GM18873 (cell line): ENCODE measurements around the gene IMMP2L.
A peak's percentile ranks its signal among the peaks of the same experiment; 100 is the strongest.
"Not testable (repeated sequence)": the region's sequence is repeated elsewhere in the genome, so short reads cannot be mapped to it uniquely, and the experiment has no call there.

Experiments
- ATAC-seq: cut with Tn5 transposase; IDR thresholded peaks from one replicate; pipeline ENCODE4 v1.9.1; 2021; ENCODE audit warnings: mild to moderate bottlenecking, moderate library complexity, moderate number of reproducible peaks; ENCODE audit not compliant: unreplicated experiment, low FRiP score

Gene IMMP2L

DNA sequence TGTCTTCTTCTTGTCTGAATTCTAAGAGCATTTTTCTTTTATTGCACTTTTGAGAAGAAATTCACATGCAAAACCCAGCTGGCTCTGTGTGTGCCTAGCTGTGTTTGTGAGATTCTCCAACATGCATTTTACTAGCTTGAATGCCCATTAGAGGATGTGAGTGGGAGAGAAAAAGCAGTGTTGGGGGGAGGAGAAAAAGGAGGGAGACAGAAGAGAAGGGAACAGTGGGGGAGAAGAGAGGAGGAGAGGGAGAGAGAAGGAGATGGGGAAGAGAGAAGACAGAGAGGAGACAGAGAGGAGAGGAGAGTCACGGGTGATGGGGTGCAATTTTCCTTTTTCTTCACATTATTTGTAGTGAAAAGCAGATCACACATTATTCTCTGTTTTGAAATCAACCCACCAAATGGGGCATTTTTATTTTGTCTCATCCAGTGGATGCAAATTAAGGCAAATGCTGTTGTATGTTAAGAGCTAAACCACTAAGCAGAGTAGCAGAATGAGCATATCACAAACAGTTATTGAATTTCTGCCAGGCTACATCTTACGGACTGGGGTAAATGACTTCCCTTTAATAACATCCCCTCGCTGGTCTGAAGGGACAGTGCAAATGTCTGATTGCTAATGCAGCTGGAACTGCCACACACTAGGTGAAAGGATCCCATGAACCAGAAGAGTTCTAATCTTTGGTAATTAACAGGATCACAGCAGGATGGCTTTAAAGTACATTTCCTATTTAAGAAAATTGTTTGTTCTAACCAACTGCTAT lies 470.5 kb downstream of the IMMP2L start:
- ATAC-seq, result no peak

DNA sequence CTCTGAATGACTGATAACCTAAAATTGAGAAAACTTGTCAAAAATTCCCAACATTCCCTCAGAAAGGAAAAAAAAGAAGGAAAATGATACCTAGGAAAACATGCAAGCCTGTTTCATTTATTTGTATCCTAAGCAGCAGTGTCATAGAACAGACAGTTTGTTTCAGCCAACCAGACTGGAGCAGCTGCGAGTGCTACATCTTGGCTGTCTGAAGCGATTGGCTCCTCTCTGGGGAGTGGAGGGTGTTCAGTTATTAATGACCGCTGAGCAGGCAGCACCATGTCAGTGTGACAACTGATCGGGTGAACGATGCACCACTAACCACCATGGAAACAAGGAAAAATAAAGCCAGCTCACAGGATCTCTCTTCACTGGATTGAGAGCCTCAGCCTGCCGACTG lies 471.4 kb downstream of the IMMP2L start, which contains the start of gene LRRN3:
Gene LRRN3 (plus strand): TSS at position 282 of the 400 bp plus-strand sequence. CDS start 31,646 bp downstream, outside the sequence.
- ATAC-seq, result no peak

DNA sequence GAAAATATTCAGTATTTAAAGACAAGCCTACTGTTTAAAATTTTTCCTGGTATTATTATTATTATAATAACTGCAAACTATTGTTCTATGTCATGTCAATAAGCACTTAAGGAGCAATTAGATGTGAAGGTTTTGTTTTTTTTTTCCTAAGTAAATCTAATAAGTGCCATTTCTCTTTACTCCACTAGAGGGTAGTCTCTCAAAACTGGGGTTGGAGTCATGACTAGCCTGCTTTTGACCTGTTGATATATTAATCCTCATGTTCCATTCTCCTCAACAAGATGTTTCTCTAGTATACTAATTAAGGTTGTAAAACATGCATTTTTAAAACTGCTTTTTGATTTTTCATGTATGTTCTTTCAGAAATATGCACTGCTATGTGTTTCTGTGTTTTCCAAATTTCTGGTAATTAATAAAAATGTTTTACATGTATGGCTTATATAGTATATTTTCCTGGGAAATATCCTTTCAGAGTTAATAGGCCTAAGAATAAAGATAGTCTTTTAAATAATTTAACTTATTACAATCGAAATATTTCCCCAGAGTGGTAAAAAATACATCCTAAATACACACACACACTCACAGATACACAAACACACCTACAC lies 472.4 kb downstream of the IMMP2L start:
- ATAC-seq, result no peak

DNA sequence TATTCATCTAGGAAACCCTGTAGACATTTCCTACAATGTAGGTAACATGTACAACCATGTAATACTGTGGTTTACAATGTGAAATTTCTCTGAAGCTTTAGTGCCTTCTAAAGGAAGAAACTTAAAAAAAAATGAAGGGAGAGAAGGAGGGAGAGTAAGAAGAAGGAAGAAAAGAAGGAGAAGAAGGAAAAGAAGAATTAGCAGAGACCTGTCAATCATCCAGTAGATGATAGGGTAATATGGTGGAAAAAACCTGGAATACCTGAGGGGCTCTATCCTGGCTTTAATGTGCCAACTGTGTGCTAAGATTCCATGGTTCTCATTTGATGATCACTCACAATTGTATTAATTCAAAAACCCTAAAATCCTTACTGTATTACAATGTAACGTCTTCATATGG lies 474.0 kb downstream of the IMMP2L start:
- no peak for ATAC-seq

DNA sequence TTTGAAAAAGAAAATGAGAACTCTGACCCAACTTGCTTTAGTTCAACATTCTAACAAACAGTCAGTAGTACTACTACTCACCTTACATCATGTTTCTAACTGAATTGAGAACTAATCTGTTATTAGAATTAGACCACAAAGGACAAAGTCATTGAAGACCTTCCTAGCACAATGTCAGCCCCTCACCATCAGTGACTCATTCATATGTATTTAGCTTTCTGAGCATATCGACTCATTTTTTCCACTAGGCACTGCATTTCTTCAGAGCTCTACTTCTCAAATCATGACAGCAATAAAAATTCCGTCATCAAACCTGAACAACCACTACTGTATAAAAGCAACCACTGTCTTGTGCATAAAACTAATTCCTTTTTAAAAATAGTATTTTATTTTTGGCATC lies 475.8 kb downstream of the IMMP2L start:
- ATAC-seq, result no peak

DNA sequence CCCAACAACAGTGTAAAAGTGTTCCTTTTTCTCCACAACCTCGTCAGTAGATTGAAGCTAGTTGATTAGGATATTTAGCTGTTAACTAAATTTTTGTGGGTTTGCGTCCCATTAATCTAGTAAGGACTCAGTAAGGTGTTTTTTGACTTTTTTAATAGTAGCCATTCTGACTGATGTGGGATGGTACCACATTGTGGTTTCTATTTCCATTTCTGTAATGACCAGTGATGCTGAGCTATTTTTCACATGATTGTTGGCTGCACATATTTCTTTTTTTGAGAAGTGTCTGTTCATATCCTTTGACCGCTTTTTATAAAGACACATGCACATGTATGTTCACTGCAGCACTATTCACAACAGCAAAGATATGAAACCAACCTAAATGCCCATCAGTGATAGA lies 476.9 kb downstream of the IMMP2L start:
- ATAC-seq, result no peak

DNA sequence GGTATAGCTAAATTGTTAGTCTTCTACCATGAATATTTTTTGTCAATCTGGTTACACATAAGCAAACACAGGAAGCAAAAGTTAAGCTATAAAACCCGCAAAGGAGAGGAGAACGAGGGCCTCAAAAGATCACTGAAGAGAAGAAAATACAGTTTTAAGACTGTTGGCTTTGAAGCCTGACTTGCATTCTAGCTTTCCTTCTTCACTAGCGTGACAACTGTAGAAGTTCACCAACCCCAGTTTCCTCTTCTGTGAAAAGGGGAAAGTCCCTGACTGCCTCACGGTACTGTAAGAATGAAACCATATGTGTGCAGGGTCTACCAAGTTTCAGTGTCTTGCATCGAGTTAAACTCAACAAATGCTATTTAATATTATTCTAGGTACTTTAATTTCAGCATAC lies 478.9 kb downstream of the IMMP2L start:
- peak; percentile 99 for ATAC-seq

DNA sequence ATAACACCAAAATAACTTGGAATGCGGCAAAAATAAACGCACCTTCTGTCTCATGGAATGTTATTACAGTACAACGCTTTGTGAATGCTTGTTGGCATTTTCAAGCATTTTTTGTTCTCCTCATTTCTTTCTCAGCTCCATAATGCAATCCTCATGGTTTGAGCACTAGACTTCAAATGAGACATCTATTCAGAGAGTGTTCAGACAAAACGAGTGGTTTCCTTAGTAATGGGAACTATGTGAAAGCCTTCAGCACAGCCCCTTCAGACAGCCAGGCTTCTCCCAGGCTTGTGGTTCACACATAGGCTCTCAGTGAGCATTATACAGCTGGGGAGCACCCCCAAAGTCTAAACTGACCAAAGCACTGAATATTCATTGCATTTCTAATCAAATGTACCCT lies 479.9 kb downstream of the IMMP2L start:
- ATAC-seq, result no peak

DNA sequence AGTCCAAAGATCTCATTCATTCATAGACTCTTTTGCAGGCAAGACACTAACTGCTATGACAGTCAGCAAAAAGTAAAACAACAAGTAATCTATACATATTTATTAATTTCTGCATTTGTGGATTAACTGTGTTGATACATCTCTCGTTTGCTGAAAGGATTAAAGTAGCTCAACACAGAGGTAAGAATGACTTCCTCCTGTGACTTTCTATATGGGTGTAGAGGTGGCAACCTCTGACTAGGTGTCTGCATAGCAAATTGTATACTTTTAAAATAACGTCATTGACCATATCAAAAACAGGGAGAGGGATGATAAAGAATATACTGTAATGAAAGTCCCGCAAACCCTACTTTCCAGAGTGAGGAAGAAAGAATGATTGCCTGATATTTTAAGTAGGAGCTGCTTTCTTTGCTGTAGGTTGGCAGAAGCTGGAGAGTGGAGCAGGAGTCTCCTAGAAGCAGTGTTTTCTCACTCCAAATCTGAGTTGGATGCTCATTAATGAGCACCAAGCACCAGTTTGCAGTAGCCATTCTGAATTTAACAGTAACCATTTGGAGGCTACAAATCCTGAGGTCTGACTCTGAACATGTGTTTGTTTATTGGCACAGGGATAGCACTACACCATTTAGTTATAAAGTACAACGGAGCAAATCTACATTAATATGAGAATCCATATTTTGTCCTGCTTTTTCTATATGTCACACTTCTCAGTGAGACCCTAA lies 480.6 kb downstream of the IMMP2L start:
- no peak for ATAC-seq

DNA sequence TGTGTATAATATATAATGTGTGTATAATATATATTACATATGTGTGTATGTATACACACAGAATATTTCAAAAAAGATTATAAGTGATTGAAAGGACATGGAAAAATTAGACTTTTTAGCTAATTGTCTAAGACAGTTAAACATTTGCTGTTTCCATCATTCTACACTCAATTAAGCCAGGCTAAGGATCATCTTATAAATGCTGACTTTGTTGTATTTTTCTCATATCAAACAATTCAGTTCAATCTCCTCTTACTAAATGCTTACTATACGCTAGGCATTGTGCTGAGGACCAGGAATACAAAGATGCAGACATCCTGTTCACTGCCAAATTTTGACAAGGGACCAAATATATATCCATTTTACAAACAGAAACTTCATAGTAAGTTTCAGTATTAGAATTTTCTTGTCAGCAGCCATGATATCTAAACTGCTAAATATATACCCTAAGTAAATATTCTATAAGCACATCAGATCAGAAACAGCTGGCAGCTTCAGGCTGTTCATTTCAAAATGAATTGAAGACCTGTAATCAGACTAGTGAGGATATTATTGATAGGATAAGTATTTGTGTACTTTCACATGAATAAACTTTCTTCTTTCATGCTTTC lies 481.7 kb downstream of the IMMP2L start:
- no peak for ATAC-seq

DNA sequence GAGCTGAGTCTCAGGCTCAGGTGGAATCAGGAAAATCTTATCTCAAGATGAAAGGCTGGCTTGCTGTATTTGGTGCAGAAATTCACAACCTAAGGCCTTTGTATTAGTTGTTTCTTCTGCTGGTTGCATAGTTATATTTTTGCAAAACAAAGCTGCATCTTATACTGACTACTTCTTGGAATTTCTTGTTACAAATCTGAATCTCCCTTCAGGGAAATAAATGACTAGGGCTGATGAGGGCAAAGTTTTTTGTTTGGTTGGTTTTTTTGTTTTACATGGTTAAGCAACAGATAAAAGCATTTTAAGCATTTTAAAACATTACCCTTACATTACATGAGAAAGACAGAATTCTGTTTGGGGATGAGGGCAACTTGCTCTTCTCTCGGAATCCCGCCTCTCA lies 485.3 kb downstream of the IMMP2L start:
- ATAC-seq, result no peak

DNA sequence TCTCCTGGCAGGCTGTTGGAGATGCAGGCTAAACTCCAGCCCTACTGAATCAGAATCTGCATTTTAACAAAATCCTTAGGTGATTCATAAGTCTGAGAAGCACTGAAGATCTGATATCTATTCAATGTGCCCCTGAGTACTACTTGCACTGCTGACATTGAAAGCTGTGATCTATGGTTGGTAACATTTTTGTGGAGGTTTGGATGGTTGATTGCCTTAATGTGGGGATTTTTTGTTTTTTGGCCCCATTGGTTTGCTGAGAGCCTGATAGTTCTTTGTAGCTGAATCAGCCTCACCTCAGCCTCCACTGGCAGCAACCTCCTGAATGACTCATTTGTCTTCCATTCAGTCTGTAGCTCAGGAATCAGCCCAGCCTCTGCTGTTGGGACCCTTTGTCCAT lies 486.1 kb downstream of the IMMP2L start:
- ATAC-seq, result no peak

DNA sequence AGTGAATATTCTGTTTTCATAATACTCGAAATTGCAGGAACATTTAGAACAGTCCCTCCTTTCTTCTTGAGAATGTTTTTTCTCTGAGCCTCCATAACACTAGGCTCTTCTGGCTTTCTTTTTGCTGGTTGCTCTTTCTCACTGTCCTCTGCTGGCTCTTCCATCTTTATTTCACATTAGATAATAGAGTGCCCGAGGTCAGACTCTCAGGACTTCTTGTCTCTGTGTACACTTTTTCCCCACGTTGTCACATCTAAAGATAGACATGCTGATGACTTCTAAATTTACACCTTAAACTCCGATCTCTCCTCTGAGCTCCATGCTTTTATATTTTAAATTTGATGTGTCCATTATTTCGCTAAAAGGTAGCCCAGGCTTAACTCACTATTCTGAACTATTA lies 486.8 kb downstream of the IMMP2L start:
- ATAC-seq, result no peak

DNA sequence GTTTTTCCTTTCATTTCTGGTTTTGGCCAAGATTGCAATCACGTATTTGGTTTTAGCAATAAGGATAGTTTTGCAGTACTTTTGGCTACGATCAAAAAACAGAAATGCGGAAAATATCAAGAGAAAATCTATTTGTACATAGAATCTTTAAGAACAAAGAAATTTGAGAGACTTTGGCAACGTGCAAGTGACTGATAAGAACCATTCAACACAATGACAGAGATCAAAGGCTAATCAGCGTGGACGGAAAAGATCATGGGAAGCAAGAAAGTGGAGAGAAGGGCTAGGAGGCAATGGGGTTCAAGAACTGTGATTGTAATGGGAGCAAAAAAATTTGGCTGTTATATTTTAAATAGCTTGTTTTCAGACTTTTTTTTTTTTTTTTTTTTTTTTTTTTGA lies 487.5 kb downstream of the IMMP2L start:
- ATAC-seq, result no peak

DNA sequence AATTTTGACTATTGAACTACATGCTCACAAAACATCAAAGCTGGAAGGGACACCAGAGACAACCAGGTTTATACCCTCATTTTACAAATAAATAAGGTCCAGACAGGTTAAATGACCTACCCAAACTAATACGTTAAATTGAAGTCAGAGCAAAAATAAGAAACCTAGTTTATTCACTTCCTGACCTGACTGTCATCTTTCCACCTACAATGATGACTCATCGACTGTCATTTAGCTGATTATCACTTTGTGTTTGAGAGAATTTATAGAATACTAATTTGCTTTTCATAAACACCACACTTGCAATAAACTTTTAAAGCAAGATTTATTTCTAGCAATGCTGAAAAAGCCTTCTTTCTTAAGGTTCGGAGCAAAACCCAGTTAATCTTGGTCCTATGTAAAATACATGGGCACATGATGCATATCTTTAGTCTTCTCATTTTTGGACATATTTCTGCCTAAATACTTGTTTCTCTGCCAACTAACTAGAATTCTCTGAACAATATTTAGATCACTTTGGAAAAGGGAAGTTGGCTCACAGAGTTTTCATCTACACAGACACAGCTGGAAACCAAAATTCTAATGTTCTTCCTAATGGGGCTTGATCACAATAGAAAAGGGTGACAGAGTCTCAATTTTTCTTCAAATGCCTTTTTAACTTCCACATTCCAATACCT lies 488.1 kb downstream of the IMMP2L start:
- no peak for ATAC-seq

DNA sequence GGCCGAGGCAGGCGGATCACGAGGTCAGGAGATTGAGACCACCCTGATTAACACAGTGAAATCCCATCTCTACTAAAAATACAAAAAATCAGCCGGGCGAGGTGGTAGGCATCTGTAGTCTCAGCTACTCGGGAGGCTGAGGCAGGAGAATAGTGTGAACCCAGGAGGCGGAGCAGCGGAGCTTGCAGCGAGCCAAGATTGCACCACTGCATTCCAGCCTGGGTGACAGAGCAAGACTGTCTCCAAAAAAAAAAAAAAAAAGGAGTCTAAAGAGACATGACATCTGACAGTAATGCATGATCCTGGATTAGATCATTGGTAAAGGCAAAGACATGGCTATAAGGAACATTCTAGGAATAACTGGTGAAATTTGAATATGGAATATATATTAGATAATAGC lies 489.6 kb downstream of the IMMP2L start:
- not testable (repeated sequence) for ATAC-seq

DNA sequence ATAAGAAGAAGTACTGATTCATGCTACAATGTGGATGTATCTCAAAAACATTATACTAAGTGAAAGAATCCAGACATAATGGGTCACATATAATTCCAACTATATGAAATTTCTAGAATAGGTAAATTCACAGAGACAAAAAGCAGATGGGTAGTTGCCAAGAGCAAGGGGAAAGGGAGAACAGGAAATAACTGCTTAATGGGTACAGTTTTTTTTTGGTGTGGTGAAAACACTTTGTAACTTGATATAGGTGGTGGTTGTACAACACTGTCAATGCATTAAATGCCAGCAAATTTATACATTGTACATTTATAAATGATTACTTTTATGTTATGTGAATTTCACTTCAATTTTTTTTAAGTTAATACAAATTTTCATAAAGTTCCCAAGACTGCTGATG lies 490.7 kb downstream of the IMMP2L start:
- no peak for ATAC-seq

DNA sequence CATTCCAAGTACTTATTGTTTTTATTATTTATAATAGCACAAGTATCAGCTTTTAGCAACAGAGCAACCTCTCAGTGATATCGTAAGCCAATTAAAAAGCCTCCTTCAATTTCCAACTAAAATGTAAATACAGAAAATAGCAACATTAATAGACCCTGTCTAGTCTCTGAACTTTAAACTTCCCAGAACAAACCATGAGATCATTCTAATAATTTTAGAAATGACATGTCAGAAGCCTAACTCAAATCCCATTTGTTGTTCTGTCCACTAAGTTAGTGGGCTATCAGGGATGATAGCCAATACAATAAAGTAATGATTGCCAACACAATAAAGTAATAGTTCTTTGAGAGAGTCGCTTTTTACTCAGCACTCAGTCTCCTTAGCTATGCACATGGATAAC lies 493.7 kb downstream of the IMMP2L start:
- ATAC-seq, result no peak

DNA sequence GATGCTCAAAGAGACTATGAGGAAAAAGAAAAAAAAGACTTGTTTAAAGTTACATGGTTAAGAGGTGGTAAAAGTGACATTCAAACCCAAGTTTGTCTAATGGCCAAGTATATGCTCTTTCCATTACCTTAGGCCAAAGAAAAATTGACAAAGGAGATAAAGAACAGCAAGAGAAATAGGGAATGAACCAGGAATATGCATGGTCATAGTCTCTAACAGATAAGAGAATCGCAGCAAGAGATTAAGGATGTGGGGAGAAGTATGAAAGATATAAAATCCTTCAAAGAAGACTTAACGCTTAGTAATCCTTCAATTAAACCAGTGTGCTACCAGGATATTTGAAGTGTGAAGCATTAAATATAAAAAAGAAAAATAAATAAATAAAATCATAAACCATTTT lies 494.6 kb downstream of the IMMP2L start:
- ATAC-seq, result no peak

DNA sequence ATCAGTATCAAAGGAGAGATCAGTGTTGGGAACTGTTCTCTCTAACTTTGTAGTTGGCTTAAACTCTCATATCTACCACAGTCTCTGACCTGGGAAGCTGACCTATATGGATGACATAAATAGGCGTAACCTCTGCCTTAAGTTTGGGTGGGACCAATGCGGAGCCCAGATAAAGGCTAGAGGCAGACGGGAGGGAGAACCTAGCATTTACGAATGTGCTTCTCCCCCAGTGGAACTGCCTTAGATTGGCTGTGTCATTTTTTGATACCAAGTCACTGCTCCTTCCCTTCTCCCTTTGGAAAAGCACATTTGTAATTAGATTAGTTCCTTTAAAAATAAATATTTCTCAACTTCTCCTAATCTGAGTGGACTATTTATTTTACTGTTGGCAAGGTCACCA lies 495.0 kb downstream of the IMMP2L start:
- no peak for ATAC-seq

DNA sequence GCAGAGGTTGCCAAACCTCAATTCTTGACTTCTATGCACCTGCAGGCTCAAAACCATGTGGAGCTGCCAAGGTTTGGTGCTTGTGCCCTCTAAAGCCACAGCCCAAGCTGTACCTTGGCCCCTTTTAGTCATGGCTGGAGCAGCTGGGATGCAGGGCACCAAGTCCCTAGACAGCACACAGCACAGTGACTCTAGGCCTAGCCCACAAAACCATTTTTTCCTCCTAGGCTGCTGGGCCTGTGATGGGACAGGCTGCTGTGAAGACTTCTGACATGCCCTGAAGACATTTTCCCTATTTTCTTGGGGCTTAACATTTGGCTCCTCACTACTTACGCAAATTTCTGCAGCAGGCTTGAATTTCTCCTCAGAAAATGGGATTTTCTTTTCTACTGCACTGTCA lies 499.1 kb downstream of the IMMP2L start:
- ATAC-seq, result no peak
